GM11168 (cell line): ENCODE data around the gene MYADM.
"Not testable (repeated sequence)": the region's sequence is repeated elsewhere in the genome, so short reads cannot be mapped to it uniquely, and the experiment has no call there.

Experiments
- in situ Hi-C: fragments of 300-500 bp; cut with MboI; formaldehyde crosslinking; loops from one replicate; pipeline ENCODE4 v1.12.0; 2022; ENCODE audit warnings: low sequenced_read_pairs; ENCODE audit not compliant: unreplicated experiment

Gene MYADM

DNA sequence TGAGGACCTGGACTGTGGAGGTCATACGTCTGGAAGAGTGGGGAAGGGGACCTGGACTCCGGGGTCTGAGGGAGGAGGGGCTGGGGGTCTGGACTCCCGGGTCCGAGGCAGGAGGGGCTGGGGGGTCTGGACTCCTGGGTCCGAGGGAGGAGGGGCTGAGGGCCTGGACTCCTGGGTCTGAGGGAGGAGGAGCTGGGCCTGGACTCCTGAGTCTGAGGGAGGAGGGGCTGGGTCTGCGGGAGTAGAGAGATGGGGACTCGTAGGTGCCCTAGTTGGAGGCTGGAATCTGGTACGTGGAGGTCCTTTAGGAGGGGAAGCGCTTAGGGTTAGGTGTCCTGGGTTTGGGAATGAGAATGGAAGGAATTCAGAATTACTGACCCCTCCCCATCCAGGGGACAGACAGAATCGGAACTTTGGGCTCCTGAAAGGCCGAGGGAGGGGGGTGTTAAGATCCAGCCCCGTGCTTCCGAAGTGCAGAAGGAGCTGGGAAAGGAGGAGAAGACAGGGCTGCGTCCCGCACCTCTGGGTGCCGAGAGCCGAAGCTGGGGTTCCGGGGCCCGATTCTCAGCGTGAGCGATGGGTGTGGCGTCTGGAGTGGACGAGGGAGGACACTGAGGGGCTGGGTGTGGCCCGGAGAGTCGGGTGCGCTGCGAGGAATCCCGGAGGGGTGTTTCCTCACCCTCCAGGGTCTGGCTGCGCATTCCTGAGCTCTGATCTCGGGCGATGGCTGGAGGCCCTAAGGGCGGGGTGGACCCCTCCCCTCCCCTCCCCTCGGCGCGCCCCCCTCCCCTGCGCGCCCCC is 608 bp downstream of the MYADM start:
- in situ Hi-C loops, result no loop called here

DNA sequence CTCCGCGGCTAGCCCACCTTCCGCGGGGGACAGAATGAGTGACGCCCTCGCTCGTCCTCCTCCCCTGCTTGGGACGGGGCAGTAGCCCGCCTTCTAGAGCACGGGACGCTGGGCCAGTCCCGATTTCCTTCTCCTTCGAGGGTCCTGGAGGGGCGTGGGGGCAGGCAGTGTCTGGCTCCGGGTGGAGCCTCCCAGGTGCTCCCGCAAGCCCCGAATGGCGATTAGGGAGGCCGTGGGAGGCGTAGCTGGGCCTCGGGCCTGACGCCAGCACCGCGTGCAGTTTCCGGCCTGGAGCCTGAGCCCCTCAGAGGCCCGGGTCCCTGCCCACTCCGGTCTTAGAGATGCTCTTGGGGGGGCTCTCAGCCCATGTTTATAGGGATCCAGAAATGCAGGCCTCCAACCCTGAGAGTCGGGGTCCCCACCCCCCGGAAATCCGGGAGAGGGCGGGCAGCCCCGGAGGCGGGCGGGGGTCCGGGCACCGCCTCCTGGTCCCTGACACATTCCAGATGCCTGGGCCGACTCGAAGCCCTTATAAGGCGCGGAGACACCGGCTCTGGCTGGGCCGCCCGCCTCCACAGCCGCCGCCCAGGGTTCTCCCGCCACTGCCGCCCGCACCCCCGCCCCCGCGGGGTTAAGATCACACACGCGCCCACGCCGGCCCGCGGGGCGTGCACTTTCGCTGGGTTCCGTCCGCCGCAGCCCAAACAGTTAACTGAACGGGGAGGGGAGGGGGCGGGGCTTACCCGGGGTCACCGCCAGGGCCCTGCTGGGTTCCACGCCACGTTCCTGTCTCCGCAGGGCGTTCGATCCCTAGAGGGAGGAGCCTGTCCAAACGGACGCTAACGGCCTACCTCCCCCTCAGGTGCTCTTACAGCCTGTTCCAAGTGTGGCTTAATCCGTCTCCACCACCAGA is 1.5 kb downstream of the MYADM start:
- in situ Hi-C loops, result no loop called here

DNA sequence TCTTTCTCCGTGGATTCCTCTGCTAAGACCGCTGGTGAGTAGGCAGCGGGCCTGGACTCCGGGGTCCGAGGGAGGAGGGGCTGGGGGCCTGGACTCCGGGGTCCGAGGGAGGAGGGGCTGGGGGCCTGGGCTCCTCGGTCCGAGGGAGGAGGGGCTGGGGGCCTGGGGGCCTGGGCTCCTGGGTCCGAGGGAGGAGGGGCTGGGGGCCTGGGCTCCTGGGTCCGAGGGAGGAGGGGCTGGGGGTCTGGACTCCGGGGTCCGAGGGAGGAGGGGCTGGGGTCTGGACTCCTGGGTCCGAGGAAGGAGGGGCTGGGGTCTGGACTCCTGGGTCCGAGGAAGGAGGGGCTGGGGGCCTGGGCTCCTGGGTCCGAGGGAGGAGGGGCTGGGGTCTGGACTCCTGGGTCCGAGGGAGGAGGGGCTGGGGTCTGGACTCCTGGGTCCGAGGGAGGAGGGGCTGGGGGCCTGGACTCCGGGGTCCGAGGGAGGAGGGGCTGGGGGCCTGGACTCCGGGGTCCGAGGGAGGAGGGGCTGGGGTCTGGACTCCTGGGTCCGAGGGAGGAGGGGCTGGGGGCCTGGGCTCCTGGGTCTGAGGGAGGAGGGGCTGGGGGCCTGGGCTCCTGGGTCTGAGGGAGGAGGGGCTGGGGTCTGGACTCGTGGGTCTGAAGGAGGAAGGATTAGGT is 2.3 kb downstream of the MYADM start:
- in situ Hi-C loops, result not testable (repeated sequence)

DNA sequence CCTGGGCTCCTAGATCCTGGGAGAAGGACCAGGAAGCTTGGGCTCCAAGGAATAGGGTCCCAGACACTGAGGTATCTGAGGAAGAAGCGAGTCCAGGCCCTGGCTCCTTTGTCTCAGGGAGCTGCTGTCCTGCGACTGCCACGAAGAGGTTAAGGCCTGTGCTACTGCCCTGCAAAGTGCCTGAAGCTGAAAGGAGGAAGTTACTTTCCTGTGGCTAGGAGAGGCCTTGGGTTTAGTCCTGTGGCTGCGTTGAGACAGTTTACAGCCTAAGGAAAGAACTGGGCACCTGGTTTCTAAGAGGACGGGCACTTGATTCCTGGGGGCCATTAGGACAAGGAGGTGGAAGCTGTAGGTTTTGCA is 2.8 kb downstream of the MYADM start:
- in situ Hi-C loops, result no loop called here

DNA sequence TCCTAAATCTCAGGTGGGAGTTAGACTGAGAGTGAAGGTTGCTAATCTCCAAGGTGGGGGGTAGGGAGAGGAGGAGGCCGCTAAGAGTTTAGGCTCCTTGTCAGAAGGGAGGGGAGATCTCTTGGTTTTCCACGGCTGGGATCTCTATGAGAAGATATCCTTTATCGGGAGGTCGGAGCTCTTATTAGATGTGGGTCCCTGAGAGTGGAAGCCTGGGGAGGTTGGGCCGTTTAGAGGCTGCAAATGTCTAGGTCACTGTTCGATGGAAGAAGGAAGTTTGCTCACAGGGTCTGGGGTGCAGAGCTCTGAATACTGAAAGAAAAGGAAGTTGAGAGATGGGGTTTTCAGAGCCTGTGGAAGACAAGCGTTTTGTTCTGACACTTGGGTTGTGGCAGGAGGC is 3.8 kb downstream of the MYADM start:
- in situ Hi-C loops, result no loop called here

DNA sequence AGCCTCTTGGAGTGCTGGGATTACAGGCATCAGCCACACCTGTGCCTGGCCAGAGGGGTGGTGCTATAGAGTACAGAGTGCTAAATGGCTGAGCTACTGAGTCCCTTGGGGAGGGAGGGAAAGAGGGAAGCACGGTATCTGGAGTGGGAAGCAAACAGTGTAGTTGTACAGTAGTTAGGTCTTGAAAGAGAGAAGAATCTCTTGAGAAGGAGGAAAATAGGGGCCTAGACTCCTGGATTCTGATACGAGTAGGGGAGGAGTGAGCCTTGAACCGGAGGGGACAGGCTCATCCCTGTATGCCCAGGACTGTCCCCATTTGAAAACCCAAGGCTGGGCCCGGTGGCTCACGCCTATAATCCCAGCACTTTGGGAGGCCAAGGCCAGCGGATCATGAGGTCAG is 5.1 kb downstream of the MYADM start:
- in situ Hi-C loops, result no loop called here

DNA sequence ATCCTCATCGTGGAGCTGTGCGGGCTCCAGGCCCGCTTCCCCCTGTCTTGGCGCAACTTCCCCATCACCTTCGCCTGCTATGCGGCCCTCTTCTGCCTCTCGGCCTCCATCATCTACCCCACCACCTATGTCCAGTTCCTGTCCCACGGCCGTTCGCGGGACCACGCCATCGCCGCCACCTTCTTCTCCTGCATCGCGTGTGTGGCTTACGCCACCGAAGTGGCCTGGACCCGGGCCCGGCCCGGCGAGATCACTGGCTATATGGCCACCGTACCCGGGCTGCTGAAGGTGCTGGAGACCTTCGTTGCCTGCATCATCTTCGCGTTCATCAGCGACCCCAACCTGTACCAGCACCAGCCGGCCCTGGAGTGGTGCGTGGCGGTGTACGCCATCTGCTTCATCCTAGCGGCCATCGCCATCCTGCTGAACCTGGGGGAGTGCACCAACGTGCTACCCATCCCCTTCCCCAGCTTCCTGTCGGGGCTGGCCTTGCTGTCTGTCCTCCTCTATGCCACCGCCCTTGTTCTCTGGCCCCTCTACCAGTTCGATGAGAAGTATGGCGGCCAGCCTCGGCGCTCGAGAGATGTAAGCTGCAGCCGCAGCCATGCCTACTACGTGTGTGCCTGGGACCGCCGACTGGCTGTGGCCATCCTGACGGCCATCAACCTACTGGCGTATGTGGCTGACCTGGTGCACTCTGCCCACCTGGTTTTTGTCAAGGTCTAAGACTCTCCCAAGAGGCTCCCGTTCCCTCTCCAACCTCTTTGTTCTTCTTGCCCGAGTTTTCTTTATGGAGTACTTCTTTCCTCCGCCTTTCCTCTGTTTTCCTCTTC is 6.3 kb downstream of the MYADM start:
- in situ Hi-C loops, result no loop called here

DNA sequence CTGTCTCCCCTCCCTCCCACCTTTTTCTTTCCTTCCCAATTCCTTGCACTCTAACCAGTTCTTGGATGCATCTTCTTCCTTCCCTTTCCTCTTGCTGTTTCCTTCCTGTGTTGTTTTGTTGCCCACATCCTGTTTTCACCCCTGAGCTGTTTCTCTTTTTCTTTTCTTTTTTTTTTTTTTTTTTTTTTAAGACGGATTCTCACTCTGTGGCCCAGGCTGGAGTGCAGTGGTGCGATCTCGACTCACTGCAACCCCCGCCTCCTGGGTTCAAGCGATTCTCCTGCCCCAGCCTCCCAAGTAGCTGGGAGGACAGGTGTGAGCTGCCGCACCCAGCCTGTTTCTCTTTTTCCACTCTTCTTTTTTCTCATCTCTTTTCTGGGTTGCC is 6.9 kb downstream of the MYADM start:
- in situ Hi-C loops, result no loop called here

DNA sequence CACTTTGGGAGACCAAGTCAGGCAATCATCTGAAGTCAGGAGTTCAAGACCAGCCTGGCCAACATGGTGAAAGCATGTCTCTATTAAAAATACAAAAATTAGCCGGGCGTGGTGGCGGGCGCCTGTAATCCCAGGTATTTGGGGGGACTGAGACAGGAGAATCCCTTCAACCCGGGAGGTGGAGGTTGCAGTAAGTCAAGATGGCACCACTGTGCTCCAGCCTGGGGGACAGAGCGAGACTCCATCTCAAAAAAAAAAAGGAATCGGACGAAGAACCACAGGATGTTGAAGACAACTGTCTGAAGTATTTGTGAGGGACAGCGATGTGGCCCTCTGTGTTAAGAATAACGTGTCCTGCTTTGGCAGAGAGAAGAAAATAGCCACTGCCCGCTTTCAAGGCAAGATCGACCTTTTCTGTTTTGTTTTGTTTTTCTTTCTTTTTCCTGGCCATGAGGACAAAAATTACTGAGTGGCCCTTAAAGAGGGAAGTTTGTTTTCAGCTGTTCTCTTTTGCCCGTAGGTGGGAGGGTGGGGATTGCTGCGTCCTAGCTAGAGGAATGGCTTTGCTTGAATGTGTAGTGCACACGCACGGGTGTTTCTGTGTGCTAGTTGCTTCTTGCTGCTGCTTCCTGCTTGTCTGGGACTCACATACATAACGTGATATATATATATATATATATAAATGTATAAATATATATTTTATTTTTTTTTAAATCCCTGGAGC is 8.1 kb downstream of the MYADM start:
- in situ Hi-C loops, result no loop called here

DNA sequence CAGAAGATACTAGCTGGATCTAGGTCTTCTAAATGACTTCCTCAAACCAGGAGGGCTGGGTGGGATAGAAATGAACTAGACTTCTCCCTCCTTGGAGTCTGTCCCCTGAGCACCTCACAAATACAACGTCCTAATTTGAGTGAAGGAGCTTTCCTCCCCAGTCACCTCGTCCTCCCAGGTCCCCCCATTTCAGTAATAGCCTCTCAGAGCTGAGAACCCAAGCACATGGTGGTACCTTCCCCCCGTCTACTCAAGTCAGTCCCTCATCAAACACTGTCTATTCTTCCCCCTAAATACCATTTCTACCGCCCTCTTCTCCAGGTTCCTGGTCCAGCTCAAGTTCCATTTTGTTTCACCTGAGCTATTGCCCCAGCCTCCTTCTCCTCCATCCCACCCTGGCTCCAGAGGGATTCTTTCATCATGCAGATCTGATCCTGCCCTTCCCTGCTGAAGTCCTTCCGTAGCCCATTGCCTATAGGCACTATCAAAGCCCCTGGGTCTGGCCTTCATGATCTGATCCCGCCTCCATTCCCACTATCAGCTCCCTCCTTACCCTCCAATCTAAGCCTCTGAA is 9.1 kb downstream of the MYADM start:
- in situ Hi-C loops, result no loop called here

DNA sequence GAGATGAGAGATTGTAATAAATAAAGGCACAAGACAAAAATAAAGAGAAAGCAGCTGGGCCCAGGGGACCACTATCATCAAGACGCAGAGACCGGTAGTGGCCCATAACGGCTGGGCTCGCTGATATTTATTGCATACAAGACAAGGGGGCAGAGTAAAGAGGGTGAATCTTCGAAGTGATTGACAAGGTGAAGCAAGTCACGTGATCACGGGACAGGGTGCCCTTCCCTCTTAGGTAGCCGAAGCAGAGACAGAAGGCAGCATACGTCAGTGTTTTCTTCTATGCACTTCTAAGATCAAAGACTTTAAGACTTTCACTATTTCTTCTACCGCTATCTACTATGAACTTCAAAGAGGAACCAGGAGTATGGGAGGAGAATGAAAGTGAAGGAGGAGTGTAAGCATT is 9.7 kb downstream of the MYADM start:
- in situ Hi-C loops, result no loop called here

DNA sequence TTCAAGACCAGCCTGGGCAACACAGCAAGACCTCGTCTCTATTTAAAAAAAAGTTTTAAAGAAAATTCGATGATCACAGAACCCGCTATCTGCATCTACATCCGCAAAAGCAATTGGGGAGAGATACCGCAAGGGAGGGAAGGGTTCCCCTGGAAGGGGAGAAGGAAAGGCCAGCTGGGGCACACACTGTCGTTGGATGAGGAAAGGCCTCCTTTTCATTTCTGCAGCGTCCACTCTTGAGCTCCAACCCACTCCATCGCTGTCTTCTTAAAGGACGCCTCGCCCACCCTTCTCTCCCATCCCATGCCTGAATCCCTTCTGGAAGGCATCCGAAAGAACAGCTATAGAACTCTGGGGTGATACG is 11.1 kb downstream of the MYADM start:
- in situ Hi-C loops, result no loop called here

DNA sequence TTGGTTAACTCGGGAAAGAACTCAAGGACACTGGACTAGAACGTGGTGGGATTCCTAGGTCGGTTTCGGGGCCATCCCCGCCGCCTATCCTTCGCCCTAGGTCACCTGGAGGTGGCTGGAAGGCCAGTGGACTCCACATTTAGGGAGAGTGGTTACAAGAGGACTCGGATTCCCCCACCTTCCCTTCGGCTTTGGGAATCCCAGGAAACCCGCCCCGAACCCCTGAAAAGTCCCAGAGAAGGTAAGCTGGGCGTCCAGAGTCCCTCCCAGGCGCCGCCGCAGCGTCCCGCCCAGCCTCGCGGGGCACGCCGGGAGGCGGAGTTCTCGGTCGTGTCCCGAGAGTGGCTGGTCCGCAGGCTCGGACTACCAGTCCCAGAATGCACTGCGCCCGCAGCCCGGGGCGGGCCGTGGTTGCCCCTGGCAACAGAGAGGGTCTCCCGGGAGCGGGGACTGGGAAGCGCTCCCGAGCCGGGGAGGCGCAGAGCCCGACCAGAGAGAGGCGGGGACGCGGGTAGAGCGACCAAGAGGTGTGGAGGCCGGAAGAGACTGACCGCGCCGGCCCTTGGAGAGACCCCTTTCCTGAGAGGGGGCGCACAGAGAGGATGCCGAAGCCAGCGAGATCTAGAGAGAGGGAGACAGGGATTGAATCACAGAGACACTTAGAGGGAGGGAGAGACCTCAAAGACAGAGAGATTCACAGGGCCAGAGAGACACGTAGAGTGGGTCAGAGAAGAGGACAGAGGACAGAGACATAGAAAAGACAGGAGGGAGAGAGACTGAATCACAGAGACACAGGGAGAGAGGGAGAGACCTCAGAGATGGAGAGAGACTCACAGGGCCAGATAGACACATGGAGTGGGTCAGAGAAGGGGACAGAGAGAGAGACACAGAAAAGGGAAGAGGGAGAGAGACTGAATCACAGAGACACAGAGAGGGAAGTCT is 11.7 kb downstream of the MYADM start:
- in situ Hi-C loops, result no loop called here

DNA sequence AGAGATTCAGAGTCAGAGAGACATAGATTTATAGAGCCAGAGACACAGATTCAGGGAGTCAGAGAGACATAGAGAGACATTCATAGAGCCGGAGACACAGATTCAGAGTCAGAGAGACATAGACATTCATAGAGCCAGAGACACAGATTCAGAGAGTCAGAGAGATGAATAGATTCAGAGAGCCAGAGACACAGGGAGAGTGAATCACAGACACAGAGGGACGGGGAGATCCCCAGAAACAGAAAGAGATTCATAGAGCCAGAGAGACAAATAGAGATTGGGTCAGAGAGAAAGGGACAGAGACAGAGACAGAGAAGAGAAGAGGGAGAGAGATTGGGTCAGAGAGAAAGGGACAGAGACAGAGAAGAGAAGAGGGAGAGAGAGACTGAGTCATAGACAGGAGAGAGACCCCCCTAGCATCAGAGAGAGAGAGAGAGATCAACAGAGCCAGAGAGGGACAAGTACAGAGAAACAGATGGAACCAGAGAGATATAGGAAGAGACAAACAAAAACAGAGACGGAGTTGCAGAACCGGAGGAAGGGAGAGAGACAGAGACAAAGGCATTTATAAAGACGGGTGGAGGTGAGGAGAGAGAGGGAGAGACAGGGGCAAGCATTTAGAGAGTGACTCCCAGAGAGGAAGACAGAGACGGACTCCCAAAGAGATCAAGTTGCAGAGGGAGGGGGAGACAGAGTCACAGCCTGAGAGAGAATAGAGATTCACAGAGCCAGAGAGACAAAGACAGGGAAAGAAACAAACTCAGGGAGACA is 13.2 kb downstream of the MYADM start:
- in situ Hi-C loops, result no loop called here

DNA sequence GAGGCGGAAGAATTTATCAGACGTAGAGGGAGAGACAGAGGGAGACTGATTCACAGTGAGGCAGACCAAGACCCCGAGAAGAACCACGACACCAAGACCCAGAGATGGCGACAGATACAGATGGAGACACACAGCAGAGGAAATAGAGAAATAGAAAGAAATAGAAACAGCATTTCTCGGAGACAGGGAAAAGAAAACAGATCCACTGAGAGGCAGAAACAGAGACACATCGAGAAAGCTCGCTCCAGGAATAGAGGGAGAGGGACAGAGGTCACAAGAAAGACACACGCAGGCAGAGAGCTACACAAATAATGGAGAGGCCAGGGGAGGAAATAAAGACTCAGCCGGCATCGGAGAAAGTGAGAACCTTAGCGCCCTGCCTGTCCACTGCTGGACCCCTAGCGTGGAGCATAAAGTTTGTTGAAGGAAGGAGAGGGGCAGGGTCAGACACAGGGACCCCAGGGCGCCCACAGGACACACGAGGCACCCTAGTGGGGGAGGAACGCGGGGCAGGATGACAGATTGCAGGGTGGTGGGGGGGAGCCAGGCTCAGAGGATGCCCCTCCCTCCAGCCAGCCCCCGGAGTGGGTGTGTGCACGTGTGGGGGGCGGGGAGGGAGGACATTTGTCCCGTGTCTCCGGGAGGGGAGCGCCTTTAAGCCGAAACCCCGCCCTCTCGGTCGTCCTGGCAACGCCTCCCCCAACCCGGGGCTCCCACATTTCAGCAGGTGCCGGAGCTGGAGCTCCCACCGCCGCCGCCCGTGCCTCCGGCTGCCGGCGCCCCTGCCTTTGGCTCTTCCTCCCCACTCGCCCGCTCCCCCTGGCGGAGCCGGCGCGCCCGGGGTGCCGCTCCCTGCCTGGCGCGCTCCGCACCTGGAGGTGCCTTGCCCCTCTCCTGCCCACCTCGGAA is 14.1 kb downstream of the MYADM start, which contains the start of gene PRKCG:
Gene PRKCG, plus strand, starts transcription at position 716 of the 909 bp plus-strand sequence. CDS start 298 bp downstream, outside the sequence.
- in situ Hi-C loops, result no loop called here

DNA sequence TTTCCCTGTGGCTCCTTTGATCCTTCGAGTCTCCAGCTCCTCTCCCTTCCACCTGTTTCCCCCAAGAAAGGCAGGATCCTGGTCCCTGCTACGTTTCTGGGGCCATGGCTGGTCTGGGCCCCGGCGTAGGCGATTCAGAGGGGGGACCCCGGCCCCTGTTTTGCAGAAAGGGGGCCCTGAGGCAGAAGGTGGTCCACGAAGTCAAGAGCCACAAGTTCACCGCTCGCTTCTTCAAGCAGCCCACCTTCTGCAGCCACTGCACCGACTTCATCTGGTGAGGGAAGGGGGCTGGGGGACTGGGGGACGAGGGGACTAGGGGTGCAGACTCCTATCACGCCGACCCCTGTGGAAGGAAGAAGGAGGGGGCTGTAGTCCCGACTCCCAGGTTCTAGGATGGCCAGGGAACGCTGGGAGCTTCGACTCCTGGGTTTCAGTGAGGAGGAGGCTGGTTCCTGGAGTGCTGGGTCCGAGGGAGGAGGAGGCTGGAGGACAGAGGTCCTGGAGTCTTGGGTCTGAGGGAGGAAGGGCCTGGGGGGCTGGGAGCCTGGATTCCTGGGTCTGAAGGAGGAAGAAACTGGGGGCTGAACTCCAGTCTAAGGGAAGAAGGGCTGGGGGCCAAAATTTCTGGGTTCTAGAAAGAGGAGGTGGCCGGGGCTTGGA is 14.8 kb downstream of the MYADM start:
- in situ Hi-C loops, result no loop called here
